Measurements from ENCODE around the gene DSCAM. TPM values are rescaled to one million over a fixed set of nuclear protein-coding genes. Genes with fewer than 3 reads are reported as not detected.

Gene DSCAM
- total and polyA plus RNA-seq, 10 of the 15 experiments (the other 5 are each of a cell fraction or from before 2014, with no cell fraction given), result not detected

DNA sequence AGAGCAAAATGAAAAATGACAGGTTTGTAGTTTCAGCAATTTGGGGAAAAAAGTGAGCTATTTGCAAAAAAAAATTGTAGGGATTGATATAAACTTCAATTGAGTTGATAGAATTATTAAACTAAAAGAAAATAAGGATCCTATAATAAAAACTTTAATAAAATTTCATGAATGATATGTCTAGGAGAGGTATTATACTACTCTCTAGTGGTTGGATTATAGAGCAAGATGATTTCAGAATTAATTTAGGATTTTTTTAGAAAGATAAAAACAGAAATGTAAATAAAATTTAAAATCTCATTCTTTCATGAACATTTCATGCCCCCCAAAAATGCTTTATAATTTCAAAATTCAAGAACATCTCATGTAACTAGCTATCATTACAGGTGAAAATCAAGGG is 430.4 kb downstream of the DSCAM start:
- Histone ChIP-seq H3K27ac (ENCODE audit: control insufficient read depth, insufficient read depth) (no peak overlapping the region), H3K27me3 (replicated peaks in 1 of 2; ENCODE audit: control insufficient read depth in 2 of 2, insufficient read depth in 2 of 2, low read length in 1 of 2) (no peaks in the 10 kb centered on the region), H3K4me1 (ENCODE audit: control insufficient read depth, insufficient read depth, low read length) (no peaks in the 10 kb centered on the region), H3K9ac (ENCODE audit: control insufficient read depth, insufficient read depth, low read length) (no peak overlapping the region), H3K4me3 (no peak overlapping the region), H4K20me1 (ENCODE audit: control insufficient read depth, insufficient read depth) (no peaks in the 10 kb centered on the region), H2AFZ (ENCODE audit: control insufficient read depth, low read depth, low read length) (no peak overlapping the region), H3K9me3 (replicated peaks; ENCODE audit: control insufficient read depth, insufficient read depth, low read length) (no peaks in the 10 kb centered on the region; the same call in 2 of the 3 replicates), H3K79me2 (ENCODE audit: control insufficient read depth, insufficient read depth, low read length) (no peaks in the 10 kb centered on the region), H3K4me2 (ENCODE audit: control insufficient read depth, insufficient read depth) (no peak overlapping the region), H3K36me3 (ENCODE audit: control insufficient read depth in 2 of 2, insufficient read depth in 2 of 2, low read length in 1 of 2) (no peaks in the 10 kb centered on the region)
- intact Hi-C loops (cut with micrococcal nuclease; ENCODE audit: unreplicated experiment), result no loop called here
- no TSS peak for BruUV-seq (replicated peaks)
- ChIA-PET POLR2A (no interaction called here), CTCF (no interaction called here), SMC1A (ENCODE audit: uncharacterized antibody, unreplicated experiment) (no interaction called here), RAD21 (ENCODE audit: unreplicated experiment) (no interaction called here)
- in situ Hi-C loops (cut with MboI), result no loop called here
- DNase-seq (ENCODE audit: low read depth, low spot score) (no peak), ATAC-seq (no peak), FAIRE-seq (no peak)
- TF ChIP-seq POLR2A (IDR thresholded peaks at IDR 0.05; ENCODE audit: low read depth, low read length) (no peak), BHLHE40 (IDR thresholded peaks at IDR 0.05; ENCODE audit: borderline replicate concordance in 1 of 2, low read depth in 2 of 2, low read length in 1 of 2) (no peak), CBX3 (IDR thresholded peaks at IDR 0.05; ENCODE audit: borderline replicate concordance, low read depth) (no peak), SMAD5 (IDR thresholded peaks at IDR 0.05; ENCODE audit: low read depth) (no peak), REST (IDR thresholded peaks at IDR 0.05; ENCODE audit: low read depth, low read length) (no peak), NKRF (conservative IDR thresholded peaks at IDR 0.05) (no peak)

Data from GM12878 (cell line).